ENCODE measurements around the gene TTLL11.

The TTLL11 gene

GRCh38 chr9:121773954-121774714 lies 319.0 kb downstream of the TTLL11 start:
- DNase-seq (ENCODE audit: low read depth in 3 of 3): no peak

- no peak for DNase-seq (ENCODE audit: low read depth in 3 of 3)
Observed at GRCh38 chr9:121773286-121773953, 319.7 kb downstream of the TTLL11 start.

- no peak for DNase-seq (ENCODE audit: low read depth in 3 of 3)
Observed at GRCh38 chr9:121772600-121773285, 320.4 kb downstream of the TTLL11 start.
